Measurements from ENCODE around the gene SAMD4B. TPM values are rescaled to one million over a fixed set of nuclear protein-coding genes. Genes with fewer than 3 reads are reported as not detected.

The SAMD4B gene
- total and polyA plus RNA-seq, 10 of the 15 experiments (the other 5 are each of a cell fraction or from before 2014, with no cell fraction given), result 2.4 to 43.3 (median 23.9) TPM

- DNase-seq (ENCODE audit: low read depth, low spot score) (no peak), FAIRE-seq (no peak), ATAC-seq (no peak)
- ChIA-PET RAD21 (ENCODE audit: unreplicated experiment) (no interaction called here), POLR2A (interaction anchor here (0.6 kb wide), 1 partner anchor 34 kb away, joined by 4 read pairs; the partner anchor contains the start of gene PAF1), SMC1A (ENCODE audit: uncharacterized antibody, unreplicated experiment) (no interaction called here), CTCF (no interaction called here)
- intact Hi-C loops (cut with micrococcal nuclease; ENCODE audit: unreplicated experiment) (no loop called here), in situ Hi-C loops (cut with MboI) (no loop called here)
- H3K27me3 ChIP-seq (replicated peaks in 1 of 2; ENCODE audit: control insufficient read depth in 2 of 2, insufficient read depth in 2 of 2, low read length in 1 of 2), result no peaks in the 10 kb centered on the region
- H3K9me3 ChIP-seq (replicated peaks; ENCODE audit: control insufficient read depth, insufficient read depth, low read length), result no peaks in the 10 kb centered on the region
- H3K4me1 ChIP-seq (ENCODE audit: control insufficient read depth, insufficient read depth, low read length), result peaks cover 4% of the 10 kb centered on the region
- H4K20me1 ChIP-seq (ENCODE audit: control insufficient read depth, insufficient read depth), result no peaks in the 10 kb centered on the region
- H3K9ac ChIP-seq (ENCODE audit: control insufficient read depth, insufficient read depth, low read length), result no peak overlapping the region
- BruUV-seq (replicated peaks), result no TSS peak
- TF ChIP-seq PAX8 (IDR thresholded peaks at IDR 0.05) (no peak), ELK1 (IDR thresholded peaks at IDR 0.05; ENCODE audit: low read depth, low read length) (no peak), ZSCAN29 (IDR thresholded peaks at IDR 0.05) (no peak), POLR2AphosphoS5 (IDR thresholded peaks at IDR 0.05; ENCODE audit: low read length) (no peak), STAT1 (conservative IDR thresholded peaks at IDR 0.05) (no peak), CBX3 (IDR thresholded peaks at IDR 0.05; ENCODE audit: borderline replicate concordance, low read depth) (no peak), KDM1A (IDR thresholded peaks at IDR 0.05; ENCODE audit: borderline replicate concordance) (no peak), CBFB (IDR thresholded peaks at IDR 0.05; ENCODE audit: low read depth) (no peak), CHD4 (IDR thresholded peaks at IDR 0.05) (no peak), SMAD5 (IDR thresholded peaks at IDR 0.05; ENCODE audit: low read depth) (no peak), IKZF2 (IDR thresholded peaks at IDR 0.05) (no peak), KAT2A (conservative IDR thresholded peaks at IDR 0.05; ENCODE audit: control insufficient read depth, low read depth, low read length) (no peak)
- no peak overlapping the region for H3K27ac ChIP-seq (ENCODE audit: control insufficient read depth, insufficient read depth)
- no peaks in the 10 kb centered on the region for H3K79me2 ChIP-seq (ENCODE audit: control insufficient read depth, insufficient read depth, low read length)
- no peak overlapping the region for H2AFZ ChIP-seq (ENCODE audit: control insufficient read depth, low read depth, low read length)
- H3K4me2 ChIP-seq (ENCODE audit: control insufficient read depth, insufficient read depth), result no peak overlapping the region
- peaks cover 16 to 24% of the 10 kb centered on the region in 2 experiments for H3K36me3 ChIP-seq (ENCODE audit: control insufficient read depth in 2 of 2, insufficient read depth in 2 of 2, low read length in 1 of 2)
- 84% methylated on average over 18 of the region's 18 CpGs for WGBS (ENCODE audit: insufficient coverage, insufficient replicate concordance, low lambda C conversion rate, missing lambda C conversion rate)
- no peak overlapping the region for H3K4me3 ChIP-seq
Observed at GRCh38 chr19:39356647-39357046, 14.4 kb downstream of the SAMD4B start.
